T-helper 2 cell (primary cell): Measurements from ENCODE around the gene PAPPA2.

ENCODE experiments used
- DNase-seq, 5 experiments: peaks; one replicate each; pipeline versions ENCODE4 v3.0.0 to v3.0.0-alpha.2; 2012 to 2022

Gene PAPPA2

DNA sequence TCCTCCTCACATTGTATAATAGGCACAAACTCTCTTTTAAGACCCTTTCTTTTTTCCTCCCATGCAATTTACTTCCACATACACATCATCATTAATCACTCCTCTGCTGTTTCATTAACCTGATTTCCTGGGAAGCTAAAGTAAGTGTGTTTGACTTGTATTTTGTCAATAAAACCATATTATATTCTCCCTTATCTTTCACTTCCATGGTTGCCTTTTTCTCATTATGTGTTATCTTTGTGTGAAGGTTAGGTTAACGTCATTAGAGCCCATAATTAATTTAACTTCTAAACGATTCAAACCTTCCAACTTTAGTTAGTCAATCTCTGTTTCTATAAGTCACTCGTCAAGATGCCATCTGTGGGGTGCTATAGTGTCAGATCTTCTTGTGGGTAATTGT lies 313.0 kb downstream of the PAPPA2 start:
- DNase-seq, result no peak

GRCh38 chr1:176778056-176778455 lies 315.1 kb downstream of the PAPPA2 start:
- no peak for DNase-seq

- no peak for DNase-seq
These were observed 317.0 kb downstream of the PAPPA2 start for GRCh38 chr1:176779992-176780328.

- no peak for DNase-seq
These were observed 320.3 kb downstream of the PAPPA2 start for GRCh38 chr1:176783309-176783708.

DNA sequence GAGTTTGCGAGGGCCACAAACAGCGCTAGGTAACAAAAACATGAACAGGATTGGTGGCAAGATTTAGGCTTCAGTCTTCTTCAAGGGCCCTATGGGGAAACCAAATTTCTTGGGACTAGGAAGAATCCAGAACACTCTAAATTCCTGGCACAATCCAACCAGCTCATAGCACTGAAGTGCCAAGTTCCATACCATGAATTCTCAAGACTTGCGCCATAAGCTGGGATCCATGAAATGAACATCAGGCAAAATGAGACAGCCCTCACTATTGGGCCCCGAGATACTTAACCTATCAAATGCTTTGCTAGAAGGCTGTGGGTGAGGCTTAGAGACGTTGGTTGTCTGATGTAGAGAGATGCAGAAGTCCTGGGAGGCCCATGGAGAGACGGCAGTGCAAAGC lies 322.1 kb downstream of the PAPPA2 start:
- DNase-seq, result no peak

DNA sequence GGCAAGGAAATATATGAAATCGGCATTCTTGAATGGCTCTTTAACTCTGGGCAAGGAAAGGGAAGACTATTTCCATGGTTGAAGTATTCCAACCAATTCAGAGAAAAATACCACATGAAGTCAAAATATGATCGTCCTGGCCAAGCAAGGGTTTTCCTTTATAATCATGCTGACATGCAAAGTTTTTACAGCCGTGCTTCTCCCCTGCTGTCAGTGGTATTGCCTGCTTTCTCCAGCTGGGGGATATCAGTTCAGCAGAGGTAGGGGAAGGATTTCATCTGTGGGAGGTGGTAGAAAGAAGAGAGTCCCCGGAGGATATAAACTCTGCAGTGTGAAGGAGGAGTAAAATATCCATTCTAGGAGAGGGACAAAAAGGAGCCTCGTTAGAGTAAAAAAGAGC lies 322.8 kb downstream of the PAPPA2 start:
- DNase-seq, result no peak

GRCh38 chr1:176786274-176786673 lies 323.3 kb downstream of the PAPPA2 start:
- no peak for DNase-seq

GRCh38 chr1:176789571-176790090 lies 326.7 kb downstream of the PAPPA2 start:
- no peak for DNase-seq

GRCh38 chr1:176790786-176791185 lies 327.8 kb downstream of the PAPPA2 start:
- no peak for DNase-seq

DNA sequence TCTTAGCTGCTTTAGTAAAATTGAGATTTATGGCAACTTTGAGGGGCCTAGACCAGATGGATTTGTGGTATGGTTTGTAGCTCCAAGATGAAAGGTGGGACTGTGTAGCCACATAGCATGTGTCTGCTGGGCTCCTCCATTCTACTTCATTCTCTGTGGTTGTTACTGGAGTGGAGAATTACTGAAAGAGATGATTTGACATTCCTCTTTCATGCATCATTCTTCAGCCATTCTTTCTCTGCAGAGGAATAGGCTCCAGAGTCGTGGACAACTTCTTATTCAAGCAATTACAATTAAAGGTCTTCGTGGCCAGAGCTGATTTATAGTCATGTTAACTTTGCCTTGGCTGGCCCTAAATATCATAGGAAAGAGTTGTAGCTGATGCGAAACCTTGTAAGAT lies 328.9 kb downstream of the PAPPA2 start:
- no peak for DNase-seq

DNA sequence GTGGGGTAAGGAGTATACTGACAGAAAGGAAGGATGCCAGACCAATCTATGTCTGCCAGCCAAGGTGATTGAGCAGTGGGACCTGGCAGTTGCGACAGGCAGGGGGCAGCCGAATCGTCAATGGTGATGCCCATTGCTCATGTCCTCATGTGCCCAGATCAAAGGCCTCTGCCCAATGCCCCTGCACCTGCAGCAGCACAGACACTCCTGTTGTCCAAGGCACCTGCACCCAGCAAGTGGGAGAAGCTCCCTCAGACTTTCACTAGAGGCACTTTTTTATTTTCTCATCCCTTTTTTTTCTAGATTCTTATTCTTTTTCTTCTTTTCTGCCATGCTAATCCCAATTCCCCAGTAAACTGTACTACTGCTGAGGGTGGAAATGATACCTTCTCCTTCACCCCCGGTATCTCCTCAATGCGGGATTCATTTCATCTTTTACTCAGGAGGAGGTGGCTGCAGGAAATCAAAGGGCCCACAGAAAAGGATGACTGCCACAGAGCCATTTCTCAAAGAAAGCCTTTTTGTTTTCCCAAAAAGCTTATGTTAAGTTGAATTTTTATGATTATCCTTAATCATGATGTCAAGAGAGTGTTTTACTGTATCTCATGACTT lies 332.0 kb downstream of the PAPPA2 start:
- no peak for DNase-seq

DNA sequence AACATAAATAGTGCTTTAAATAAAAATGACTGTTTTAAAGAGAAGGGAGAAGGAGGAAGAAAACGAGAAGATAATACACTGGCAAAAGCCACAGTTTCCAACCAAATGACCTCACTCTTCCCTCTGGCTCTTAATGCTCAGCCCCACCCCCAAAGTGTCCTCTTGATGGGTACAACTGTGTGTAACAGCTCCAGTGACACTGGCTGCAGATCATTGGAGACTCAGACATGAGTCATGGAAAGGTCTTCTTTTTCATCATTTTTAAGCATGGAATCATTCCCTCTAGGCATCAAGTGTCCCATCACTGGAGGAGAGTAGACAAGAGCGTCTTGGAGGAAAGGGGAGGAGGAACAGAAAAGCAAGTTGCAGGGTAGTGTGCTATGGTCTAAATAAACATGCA lies 333.0 kb downstream of the PAPPA2 start:
- DNase-seq, result no peak

DNA sequence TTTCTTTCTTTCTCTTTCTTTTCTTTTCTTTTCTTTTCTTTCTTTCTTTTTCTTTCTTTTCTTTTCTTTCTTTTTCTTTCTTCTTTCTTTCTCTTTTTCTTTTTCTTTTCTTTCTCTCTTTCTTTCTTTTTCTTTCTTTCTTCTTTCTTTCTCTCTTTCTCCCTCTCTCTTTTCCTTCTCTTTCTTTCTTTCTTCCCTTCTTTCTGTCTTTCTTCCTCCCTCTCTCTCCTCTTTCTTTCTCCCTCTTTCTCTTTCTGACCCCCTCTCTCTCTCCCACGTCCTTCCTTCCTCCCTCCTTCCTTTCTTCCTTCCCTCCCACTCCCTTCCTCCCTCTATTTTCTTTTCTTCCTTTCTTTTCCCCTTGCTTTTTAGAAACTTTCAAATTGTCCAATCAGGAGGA lies 333.6 kb downstream of the PAPPA2 start:
- no peak for DNase-seq

DNA sequence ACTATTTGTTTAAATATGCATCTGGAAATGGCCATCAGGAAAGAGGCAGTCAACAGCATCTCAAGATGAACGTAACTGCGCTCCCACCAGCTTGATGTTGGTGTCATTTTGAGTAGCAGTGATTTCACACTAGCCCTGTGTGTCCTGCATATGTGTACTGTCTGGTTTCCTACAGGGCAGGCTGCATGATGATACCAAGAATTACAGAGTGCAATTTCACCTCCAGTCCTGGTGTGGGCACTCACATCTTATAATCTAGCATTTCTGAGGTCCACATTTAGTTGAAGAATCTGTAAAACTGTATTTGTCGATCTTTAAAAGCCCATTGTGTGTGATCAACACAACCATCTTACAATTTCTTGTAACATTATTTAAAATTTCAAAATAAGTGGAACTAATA lies 336.4 kb downstream of the PAPPA2 start:
- DNase-seq, result no peak

DNA sequence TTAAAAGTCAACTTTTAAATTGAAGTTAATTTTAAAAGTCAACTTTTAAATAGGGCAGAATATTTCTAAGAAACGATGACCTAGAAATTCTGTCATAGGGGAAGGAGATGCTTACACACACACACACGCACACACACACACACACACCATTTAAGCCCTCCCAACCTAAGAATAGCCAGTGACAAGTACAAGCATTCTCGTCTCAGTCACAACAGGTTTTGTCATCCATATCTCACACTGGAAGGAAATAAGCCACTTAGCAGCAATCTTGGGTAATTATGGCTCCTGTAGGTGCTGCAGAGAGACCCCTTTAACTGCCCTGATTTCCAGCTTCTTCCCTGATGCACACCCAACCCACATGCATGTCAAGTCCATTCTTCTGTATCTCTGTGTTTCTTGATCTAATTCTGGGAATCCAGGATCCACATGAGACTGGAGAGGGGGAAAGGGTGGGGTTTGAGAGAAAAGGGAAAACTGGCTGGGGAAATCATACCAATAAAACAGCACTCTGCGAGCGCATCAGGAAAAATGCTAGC lies 338.1 kb downstream of the PAPPA2 start:
- DNase-seq, result no peak

GRCh38 chr1:176801514-176802020 lies 338.6 kb downstream of the PAPPA2 start:
- no peak for DNase-seq

DNA sequence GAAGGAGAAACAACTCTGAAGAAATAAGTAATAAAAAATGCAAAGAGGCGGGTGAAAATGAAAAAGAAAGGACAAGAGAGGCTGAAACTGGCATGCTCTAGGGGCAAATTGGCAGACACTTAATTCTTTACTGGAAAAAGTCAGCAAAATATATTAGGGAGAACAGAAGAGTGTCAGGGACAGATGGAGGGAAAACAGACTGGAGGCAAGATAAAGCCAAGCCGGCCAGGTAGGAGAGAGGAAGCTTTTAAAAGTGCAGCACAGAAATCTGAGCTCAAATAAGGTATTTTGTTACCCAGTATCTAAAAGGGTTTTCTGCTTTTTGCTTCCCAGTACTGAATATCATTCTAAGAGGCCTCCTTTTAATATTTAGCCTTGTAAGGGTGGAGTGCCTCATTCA lies 339.3 kb downstream of the PAPPA2 start:
- no peak for DNase-seq

- no peak for DNase-seq
These were observed 340.1 kb downstream of the PAPPA2 start for GRCh38 chr1:176803042-176803441.

DNA sequence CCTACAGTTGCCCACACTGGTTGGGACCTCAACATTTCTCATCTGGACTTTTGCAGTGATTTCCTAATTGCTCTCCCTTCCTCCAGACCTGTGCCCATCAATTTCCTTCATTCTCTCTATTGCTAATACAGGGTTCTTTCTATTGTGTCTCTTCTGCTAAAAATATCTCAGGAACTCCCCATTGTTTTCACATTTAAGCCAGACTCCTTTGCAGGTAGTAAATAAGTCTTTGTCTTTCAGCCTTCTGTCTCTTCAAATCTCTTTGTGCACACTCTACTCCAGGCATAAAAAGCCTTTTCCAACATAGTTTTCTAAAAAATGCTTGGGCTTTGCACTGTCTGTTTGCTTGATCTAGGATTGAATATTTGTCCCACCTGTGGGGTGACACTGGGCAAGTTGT lies 340.6 kb downstream of the PAPPA2 start:
- no peak for DNase-seq

DNA sequence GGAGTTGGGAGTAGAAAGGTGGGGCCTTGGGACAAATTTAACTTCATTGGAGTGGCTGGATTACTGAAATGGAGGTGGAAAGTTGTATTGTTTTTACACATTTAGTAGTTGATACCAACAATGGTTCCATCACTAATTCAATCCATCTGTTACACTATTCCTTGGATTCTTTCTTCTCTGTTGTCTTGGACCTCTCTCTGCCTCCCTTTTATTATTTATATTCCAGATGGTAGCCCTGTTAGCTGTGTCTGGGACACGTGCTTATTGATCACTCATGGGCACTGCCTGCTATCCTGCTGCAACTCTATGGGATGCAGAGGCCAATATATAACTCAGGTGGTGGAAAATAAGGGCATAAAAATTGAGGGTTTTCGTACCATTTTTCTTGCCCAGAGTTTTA lies 346.3 kb downstream of the PAPPA2 start:
- no peak for DNase-seq

DNA sequence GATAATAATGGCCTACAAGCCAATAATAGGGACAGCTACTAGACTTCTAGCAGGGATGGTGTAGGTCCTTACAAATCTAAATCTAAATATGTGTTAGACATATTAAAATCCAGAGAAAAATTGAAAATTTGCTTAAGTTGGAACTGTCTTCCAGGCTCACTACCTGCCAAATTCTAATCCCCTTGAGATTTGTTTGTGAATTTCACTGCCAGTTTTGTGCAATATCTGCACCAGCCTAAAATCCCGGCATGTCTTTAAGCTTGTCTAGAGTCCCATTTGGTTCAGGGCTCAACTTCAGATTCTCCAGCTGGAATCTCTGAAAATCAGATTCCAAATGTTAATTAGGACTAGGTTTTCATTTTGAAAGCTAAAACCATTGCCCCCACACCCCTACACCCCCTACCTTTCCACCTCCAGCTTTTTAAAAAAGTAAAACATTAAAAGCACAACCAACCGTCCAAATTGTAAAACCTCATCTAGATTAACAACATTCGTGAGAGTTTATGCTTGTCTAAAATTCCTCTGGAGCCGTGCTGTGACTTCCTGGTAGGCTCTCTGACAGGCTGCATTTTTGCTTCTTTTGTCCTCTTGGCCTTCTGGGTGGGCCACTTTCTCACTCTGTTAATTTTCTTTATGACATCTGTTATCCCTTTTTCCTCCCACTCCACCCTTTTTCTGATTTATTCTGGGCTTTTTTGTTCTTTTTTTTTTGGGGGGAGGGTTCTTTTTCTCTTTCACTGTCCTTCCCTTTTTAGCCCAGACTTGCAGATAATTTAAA lies 348.7 kb downstream of the PAPPA2 start:
- DNase-seq, result no peak

DNA sequence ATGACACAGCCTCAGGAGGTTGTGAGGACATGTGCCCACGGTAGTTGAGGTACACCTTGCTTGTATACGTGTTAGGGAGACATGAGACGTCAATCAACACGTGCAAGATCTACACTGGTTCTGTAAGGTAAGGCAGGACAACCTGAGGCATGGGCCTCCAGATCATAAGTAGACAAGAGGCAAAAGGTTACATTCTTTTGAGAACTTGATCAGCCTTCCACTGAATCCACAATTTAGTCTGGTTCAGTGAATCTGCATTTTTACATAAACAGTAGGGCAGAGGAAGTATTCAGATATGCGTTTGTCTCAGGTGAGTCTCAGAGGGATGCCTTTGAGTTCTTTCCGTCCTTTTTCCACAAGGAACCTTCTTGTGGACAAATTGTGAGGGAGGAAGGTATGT lies 352.6 kb downstream of the PAPPA2 start:
- DNase-seq, result no peak

- no peak for DNase-seq
These were observed 353.3 kb downstream of the PAPPA2 start for GRCh38 chr1:176816232-176816631.

GRCh38 chr1:176820391-176821031 lies 357.5 kb downstream of the PAPPA2 start:
- no peak for DNase-seq
